Measurements from ENCODE around the gene EFNA4.

EFNA4 gene, protein sequence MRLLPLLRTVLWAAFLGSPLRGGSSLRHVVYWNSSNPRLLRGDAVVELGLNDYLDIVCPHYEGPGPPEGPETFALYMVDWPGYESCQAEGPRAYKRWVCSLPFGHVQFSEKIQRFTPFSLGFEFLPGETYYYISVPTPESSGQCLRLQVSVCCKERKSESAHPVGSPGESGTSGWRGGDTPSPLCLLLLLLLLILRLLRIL

DNA sequence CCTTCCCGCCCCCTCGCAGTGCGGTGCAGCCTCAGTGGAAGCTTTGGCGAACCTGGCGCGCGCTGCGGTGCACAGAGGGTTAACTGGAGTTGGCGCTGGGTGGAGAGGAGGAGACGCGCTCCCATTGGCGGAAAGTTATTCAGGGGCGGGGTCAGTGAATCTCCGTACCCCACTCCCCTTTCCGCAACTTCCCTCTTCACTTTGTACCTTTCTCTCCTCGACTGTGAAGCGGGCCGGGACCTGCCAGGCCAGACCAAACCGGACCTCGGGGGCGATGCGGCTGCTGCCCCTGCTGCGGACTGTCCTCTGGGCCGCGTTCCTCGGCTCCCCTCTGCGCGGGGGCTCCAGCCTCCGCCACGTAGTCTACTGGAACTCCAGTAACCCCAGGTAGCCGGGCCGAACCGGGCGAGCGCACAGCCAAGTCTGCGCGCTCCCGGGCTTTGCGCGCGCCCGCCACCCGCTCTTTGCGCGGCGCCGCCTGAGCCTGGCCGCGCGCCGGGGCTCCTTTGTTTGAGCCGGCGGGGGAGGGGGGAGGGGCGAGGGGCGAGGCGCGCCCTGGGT, at the start of gene EFNA4:
Gene EFNA4 (plus strand): TSS at position 191 of the 561 bp plus-strand sequence. CDS start 84 bp downstream, at position 275.
- in situ Hi-C loops (cut with MboI; ENCODE audit: low pct_unique_long_range_greater_than_20kb, low sequenced_read_pairs), result no loop called here
- DNase-seq, result peak; percentile 98

DNA sequence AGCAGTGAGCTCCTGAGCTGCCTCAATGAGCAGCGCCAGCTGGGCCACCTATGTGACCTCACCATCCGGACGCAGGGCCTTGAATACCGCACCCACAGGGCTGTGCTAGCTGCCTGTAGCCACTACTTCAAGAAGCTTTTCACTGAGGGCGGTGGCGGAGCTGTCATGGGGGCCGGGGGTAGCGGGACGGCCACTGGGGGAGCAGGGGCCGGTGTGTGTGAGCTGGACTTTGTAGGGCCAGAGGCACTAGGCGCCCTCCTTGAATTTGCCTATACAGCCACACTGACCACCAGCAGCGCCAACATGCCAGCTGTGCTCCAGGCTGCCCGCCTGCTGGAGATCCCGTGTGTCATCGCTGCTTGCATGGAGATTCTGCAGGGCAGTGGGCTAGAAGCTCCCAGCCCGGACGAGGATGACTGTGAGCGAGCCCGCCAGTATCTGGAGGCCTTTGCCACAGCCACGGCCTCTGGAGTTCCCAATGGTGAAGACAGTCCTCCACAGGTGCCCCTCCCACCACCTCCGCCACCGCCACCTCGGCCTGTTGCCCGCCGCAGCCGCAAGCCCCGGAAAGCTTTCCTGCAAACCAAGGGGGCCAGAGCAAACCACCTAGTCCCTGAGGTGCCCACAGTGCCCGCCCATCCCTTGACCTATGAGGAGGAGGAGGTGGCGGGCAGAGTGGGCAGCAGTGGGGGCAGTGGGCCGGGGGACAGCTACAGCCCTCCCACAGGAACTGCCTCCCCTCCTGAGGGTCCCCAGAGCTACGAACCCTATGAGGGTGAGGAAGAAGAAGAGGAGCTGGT, 48.6 kb upstream of the EFNA4 start:
- in situ Hi-C loops (cut with MboI; ENCODE audit: low pct_unique_long_range_greater_than_20kb, low sequenced_read_pairs), result no loop called here
- DNase-seq, result no peak

DNA sequence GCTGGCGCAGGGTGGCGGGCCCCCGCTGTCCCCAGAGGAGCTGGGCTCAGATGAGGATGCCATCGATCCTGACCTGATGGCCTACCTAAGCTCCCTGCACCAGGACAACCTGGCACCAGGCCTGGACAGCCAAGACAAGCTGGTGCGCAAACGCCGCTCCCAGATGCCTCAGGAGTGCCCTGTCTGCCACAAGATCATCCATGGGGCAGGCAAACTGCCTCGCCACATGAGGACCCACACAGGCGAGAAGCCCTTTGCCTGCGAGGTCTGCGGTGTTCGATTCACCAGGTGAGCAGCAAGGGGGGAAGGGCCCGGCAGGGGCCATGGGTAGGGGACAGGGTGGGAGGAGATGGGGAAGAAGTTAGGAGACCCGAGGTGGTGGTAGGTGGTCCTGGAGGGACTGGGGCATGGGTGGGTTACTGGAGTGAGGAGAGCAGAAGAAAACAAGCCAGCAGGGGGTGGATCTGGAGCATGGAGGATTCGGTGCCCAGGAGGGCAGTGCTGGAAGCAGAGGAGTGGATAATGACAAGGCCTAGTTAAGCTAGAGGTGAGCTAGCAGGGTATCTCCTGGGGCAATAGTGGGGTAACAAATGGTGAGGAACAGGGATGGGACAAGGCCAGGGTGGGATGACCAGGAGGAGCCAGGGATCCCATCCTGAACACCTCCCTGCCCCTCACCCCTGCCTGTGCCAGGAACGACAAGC, 47.9 kb upstream of the EFNA4 start:
- in situ Hi-C loops (cut with MboI; ENCODE audit: low pct_unique_long_range_greater_than_20kb, low sequenced_read_pairs), result no loop called here
- DNase-seq, result no peak

DNA sequence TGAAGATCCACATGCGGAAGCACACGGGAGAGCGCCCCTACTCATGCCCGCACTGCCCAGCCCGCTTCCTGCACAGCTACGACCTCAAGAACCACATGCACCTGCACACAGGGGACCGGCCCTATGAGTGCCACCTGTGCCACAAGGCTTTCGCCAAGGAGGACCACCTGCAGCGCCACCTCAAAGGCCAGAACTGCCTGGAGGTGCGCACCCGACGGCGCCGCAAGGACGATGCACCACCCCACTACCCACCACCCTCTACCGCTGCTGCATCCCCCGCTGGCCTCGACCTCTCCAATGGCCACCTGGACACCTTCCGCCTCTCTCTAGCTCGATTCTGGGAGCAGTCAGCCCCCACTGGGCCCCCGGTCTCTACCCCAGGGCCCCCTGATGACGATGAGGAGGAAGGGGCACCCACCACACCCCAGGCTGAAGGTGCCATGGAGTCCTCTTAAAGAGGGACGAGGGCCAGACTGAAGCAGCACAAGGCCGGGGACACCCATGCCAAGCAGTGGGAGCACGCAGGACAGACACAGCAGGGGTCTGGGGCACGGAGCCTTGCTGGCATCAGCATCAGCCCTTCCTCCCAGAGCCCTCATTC, 47.2 kb upstream of the EFNA4 start:
- in situ Hi-C loops (cut with MboI; ENCODE audit: low pct_unique_long_range_greater_than_20kb, low sequenced_read_pairs), result no loop called here
- no peak for DNase-seq

DNA sequence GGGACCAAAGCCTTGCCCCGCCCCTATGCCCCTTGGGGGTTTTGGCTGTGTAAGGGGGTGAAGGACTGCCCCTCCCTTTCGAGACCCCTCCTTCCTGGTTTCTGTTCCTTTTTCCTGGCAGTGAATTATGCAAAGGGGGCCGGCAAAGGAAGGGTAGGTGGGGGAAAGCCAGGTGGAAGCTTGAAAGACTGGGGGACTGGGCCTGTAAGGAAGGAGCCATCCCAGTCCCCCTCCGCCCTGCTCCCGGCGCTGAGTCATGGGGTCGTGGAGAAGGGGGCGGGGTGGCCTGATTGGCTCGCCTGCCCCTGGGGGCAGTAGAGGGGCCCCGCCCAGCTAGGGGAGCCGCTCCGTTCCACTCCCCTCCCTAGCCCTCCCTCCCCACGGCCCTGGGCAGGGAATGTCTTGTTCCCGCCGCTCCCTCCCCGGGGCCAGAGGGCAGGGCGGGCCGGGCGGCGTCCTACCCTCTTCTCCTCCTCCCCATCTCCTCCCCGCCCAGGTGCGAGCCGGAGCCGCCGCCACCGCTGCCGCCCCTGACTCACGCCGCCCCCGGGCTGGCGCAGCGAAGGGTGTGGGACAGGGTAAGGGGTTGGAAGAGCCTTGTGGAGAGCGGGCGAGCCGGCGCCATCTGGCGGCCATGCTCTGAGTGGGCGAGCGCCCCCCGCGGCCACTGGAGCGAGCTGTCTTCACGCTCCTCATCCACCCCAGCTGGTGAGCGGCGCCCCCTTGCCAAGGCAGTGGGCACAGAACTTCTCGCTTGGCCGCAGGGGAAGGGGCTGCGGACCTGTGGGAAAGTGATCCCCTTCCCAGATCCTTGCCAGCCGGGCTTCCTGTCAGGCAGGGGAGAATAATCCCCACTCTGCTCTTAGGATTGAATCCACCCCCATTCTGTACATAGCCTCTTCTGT, 46.2 kb upstream of the EFNA4 start:
- in situ Hi-C loops (cut with MboI; ENCODE audit: low pct_unique_long_range_greater_than_20kb, low sequenced_read_pairs), result no loop called here
- peak; percentile 97 for DNase-seq

DNA sequence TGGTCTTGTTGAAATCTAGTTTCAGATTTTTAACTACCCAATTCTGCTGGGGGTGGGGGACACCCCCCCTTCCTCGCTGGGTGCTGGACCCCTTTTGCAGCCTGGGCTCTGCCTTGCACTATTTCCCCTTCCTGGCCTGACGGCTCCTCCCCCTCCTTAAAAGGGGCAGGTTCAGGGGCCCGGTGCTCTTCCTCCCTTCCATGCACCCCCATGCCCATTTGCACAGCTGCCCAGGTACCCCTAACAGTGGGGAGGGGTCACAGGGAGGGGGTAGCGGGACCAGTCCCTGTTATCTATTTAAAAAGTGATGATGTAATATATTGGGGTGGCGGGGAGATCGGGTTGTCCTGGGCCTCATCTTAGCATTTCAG, 45.6 kb upstream of the EFNA4 start:
- in situ Hi-C loops (cut with MboI; ENCODE audit: low pct_unique_long_range_greater_than_20kb, low sequenced_read_pairs), result no loop called here
- DNase-seq, result no peak

DNA sequence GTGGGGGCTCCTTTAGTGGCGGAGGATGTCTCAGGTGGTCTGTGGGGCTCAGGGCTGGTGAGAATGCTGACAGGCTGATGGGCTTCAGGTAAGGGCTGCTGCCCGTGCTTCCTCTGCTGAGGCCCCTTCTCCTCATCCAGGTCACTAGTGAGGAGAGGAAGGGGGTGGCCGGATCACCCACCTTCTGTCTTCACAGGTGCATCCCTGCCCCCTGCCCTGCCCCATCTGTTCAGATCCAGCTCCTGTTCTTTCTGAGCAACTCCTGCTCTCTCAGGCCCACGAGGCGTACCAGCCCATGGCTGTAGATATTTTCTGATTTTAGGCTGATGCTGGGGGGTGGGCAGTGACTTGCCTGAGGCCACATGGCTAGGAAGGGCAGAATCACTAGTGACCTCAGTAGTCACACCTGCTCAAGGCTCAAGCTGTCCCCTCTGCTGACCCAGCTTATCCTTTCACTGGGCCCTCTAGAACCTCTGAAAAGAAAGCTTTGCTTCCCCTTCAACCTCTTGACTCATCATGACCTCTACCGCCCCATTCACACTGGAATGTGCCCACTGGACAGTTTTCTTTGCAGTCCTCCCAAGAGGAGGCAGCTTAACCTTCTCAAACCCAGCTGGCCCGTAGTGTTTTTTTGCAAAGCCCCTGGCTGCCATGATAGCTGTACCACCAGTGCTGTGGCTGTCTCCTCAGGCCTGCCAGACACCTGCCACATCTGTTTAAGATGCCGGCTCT, 44.8 kb upstream of the EFNA4 start:
- in situ Hi-C loops (cut with MboI; ENCODE audit: low pct_unique_long_range_greater_than_20kb, low sequenced_read_pairs), result no loop called here

DNA sequence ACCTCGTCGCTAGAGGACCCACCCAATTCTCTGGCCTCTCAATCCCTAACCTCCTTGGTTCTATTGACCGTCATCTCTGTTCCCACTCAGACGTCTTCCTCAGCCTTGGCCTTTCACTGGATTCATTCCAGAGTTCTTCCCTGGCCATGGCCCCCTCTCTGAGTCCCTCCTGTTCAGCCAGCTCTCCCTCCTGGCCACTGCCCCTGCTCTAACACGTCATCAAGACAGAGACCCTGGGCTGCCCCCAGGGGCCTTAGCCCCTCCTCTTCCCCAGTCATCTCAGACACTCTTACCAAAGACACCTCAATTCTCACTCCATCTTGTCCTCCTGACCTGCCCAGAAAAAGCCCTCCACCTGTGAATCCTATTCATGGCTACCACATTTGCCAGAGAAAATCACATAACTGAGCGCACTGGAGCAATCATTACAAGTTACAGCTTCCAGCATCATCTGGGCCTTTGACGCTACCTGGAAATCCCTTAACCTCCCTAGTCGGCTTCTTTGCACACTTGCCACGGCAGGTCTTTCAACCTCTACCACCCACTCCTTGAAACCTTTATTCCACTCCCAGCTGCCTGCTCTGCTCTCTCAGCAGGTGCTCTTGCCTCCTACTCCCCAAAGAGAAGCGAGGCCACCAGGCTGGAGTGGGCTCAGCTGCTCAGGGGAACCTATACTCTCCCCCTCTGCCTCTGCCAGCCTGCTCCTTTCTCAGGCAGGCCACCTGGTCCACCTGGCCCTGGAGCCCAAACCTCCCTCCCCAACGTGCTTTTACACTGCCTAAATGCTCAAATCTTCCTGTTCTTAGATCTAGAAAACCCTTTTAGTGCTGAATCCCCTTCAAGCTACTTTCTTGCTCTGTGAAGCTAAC, 43.9 kb upstream of the EFNA4 start:
- in situ Hi-C loops (cut with MboI; ENCODE audit: low pct_unique_long_range_greater_than_20kb, low sequenced_read_pairs), result no loop called here
- no peak for DNase-seq

More for the DNA sequence above, 44.8 kb upstream of the EFNA4 start:
- DNase-seq, result no peak

DNA sequence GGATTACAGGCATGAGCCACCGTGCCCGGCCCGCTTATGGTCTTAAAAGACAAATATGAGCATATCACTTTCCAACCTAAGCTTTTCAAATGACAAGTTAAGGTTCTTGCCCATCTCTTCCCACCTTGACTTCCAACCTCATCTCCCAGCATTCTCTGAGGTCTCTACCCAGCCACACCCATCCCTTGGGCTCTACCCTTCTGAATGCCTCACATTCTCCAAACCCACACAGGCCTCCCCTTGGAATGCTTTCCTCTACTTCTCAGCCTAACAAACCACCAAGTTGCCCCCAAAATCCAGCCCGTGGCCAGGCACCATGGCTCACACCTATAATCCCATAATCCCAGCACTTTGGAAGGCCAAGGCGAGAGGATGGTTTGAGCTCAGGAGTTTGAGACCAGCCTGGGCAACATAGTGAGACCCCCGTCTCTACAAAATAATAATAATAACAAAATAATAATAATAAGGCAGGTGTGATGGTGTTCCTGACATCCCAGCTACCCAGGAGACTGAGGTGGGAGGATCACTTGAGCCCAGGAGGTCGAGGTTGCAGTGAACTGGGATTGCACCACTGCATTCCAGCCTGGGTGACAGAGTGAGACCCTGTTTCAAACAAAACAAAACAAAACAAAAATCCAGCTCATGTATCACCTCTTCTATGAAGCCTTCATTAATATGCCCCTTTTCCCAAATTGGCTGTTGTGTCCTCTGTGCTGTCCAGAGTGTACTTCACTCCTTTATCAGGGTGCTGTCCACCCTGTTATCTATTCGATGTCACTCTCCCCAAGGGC, 41.2 kb upstream of the EFNA4 start:
- DNase-seq, result no peak
- in situ Hi-C loops (cut with MboI; ENCODE audit: low pct_unique_long_range_greater_than_20kb, low sequenced_read_pairs), result no loop called here

DNA sequence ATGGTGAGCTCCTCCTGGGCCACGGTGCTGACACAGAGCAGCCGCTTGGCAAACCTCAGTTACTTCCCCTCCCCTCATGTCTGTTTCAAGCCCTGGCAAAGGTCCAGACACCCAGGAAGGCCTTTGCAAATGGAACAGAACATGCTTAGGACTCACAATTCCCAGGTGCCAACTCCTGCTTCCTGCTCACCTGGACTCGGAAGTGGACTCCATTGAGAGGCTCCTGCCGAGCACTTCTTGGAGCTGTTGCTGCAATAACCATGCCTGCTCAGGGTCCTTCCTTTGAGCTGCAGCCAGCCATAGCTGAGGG, 40.7 kb upstream of the EFNA4 start:
- in situ Hi-C loops (cut with MboI; ENCODE audit: low pct_unique_long_range_greater_than_20kb, low sequenced_read_pairs), result no loop called here
- no peak for DNase-seq

DNA sequence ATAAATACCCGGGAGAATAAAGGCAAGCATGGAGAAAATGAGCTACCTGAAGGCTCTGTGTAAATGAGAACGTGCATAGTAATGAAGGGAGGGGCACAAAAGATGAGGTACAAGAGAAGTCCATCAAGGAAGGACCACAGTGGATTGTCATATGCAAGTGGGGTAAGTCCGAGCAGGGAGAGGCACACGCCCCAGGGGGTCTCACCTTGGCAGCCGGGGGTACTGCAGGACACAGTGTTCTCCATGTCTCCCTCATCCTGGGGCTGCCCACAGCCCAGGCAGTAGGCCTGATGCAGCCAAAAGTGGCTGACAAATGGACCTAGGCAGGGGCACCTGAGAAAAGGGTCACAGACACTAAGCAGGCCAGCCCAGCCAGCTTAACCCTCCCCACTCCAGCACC, 39.9 kb upstream of the EFNA4 start:
- in situ Hi-C loops (cut with MboI; ENCODE audit: low pct_unique_long_range_greater_than_20kb, low sequenced_read_pairs), result no loop called here
- DNase-seq, result no peak

DNA sequence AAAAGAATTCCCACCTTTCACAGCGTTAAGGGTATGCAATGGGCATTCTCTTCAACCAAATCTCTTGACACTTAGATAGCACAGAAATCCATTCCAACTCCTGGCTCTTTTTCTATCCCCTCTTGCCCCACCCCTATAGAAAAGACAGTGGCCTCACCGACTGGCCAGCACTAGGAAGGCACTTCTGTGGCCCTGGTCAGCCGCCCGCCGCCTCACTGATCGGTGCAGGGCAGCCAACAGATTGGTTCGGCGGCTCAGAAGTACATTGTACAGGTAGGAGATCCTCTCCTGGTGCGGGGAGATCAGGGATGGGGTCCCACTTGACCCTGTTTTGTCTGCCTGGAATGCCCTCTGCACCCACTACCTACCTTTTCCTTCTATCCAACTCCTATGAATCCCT, 39.2 kb upstream of the EFNA4 start:
- DNase-seq, result no peak
- in situ Hi-C loops (cut with MboI; ENCODE audit: low pct_unique_long_range_greater_than_20kb, low sequenced_read_pairs), result no loop called here

DNA sequence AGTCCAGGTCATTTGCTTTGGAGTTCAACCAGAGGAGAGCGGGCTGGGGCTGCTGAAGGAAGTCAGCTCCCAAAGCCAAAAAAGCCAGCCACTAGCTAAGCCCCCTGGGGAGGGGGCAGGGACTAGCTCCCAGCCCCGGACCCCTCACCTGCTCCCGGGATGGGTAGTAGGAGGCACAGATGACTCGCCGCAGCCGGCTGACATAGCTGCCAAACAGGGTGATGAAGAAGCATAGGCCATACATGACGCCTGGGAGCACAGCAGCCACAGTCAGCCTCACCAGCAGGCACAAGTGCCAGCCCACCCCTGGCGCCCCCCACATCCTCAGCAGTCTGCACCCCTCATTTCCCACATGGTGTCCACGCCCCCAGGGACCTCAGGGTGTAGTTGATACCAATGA, 37.4 kb upstream of the EFNA4 start:
- DNase-seq, result no peak
- in situ Hi-C loops (cut with MboI; ENCODE audit: low pct_unique_long_range_greater_than_20kb, low sequenced_read_pairs), result no loop called here

DNA sequence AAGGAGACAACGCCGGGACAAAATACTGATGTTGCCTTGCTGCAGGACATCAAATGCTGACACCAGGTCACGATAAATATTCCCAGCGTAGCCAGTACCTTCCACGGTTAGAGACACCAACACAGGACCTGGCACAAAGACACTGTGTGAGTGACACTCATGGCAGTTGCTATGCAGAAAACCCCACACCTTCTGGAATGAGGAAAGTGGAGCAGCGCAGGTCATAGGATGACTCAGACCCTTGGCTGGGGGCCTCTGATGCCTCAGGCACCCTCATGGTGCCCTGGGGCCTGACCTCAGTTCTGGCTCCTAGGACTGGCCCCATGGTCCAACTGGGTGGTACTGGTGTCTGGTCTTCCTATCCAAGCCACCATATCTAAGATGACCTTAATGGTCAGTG, 37.0 kb upstream of the EFNA4 start:
- in situ Hi-C loops (cut with MboI; ENCODE audit: low pct_unique_long_range_greater_than_20kb, low sequenced_read_pairs), result no loop called here
- DNase-seq, result no peak

DNA sequence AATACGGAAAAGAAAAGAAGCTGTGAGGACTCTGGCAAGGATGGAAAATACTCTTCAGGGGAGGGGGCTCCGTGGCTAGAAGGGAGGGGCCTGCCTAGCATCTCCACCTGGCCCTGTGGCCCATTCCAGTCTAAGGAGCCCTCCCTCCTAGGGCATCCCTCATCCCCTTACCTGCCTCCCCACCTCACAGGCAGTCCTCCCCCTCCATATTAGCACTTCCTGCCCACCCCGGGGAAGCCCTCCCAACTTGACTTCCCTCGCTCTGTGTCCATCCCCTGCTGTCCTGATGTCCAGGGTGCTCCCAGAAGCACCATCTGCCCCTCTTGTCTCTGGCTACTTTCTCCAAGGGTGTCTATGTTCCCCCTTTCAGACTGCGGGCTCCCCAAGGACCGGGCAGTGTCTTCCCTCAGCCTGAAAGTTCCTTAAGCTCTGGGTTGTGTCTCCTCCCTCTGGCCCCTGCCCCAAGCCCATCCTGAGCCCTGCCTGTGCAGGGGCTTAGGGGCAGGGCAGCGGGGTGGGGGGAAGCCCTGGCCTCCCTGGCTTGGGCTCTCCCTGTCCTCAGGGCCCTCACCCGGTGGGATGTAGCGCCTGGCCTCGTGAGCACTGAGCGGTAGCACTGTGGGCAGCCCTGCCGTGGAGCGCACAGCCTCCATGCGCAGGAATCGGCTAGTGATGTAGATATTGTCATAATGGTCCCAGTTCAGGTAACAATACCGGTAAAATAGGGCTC, 33.9 kb upstream of the EFNA4 start:
- no peak for DNase-seq
- in situ Hi-C loops (cut with MboI; ENCODE audit: low pct_unique_long_range_greater_than_20kb, low sequenced_read_pairs), result no loop called here

DNA sequence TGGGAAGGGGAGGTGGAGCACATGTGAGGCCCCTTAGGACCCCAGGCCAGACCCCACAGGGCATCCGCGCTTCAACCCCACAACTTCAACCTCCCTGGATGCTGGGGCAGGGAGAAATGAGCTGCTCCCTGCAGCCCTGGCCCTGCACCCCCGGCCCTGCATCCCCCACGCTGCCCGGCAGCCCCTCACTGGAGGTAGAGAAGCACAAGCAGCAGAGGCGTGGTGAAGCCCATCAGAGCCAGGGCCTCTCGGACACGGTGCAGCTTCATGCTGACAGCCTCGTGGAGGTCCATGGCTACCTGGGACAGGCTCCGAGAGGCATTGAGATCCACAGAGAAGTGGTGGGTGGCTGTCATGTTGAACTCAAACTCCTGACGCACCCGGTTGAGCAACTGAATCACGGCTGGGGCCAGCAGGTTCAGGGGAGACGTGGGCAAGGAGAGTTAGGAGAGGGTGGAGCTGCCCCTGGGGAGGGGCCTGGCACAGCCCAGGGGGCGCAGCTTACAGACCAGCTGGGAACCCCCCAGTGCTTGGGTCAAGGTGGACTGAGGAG, 33.2 kb upstream of the EFNA4 start:
- in situ Hi-C loops (cut with MboI; ENCODE audit: low pct_unique_long_range_greater_than_20kb, low sequenced_read_pairs), result no loop called here
- no peak for DNase-seq

Measured in KBM-7 (cell line).